K562 (cell line): Measurements from ENCODE around the gene CENPT. TPM values are rescaled to one million over a fixed set of nuclear protein-coding genes. Genes with fewer than 3 reads are reported as not detected.

ENCODE experiments used
- ATAC-seq: fragments of 200-7000 bp; cut with Tn5 transposase; 3 replicates; pipeline ENCODE4 v1.9.1; 2020; ENCODE audit warnings: moderate library complexity
- BruUV-seq: library from RNA; stranded (reverse); fragments of 400-500 nt; replicated peaks from 2 replicates; lab custom pipeline; 2021; lab: Mats Ljungman, UMichigan
- CTCF ChIA-PET: fragments of 300-600 bp; formaldehyde crosslinking; extraction: SDS; loops from one replicate; lab custom pipeline; 2021; ENCODE audit warnings: low intra/inter-chr PET ratio; lab: Yijun Ruan, JAX
- POLR2A ChIA-PET: fragments of 300-600, 350-650 bp; sonication (Branson Sonifier 250); formaldehyde crosslinking; extraction: SDS; loops from one replicate; lab custom pipeline; 2021; ENCODE audit warnings: antibody characterized with exemption, inconsistent platforms; lab: Yijun Ruan, JAX
- DNase-seq, 4 experiments: peaks; one replicate each; pipeline versions ENCODE4 v3.0.0 to v3.0.0-alpha.2; 2011 to 2018; ENCODE audit warnings: low spot score in 3 of 4, mixed read lengths in 3 of 4; ENCODE audit errors: extremely low read depth in 1 of 4
- FAIRE-seq: peaks from 2 replicates; lab custom pipeline; 2011; peaks lifted over from hg19 to GRCh38; lab: Jason Lieb, UNC
- H2AFZ ChIP-seq: 2 replicates; pipeline ENCODE4 v1.6.0; 2011; ENCODE audit warnings: low read depth, low read length, control low read depth, inconsistent platforms
- H3K27ac ChIP-seq: fragments of 200-600 bp; 3 replicates; pipeline ENCODE4 v1.8.0; 2011; ENCODE audit warnings: low read depth, mild to moderate bottlenecking, control low read depth, inconsistent platforms, low read length, moderate library complexity, mixed read lengths; ENCODE audit errors: extremely low read depth
- H3K27me3 ChIP-seq, 2 experiments: fragments of 300-600 bp in 1 of 2; 2 replicates in 1 of 2; 3 replicates in 1 of 2; pipeline versions ENCODE4 v1.6.0 to v1.8.0; 2011; ENCODE audit warnings: inconsistent platforms in 2 of 2, low read length in 2 of 2, mild to moderate bottlenecking in 1 of 2, mixed read lengths in 1 of 2, moderate library complexity in 1 of 2; ENCODE audit not compliant: control insufficient read depth in 2 of 2, insufficient read depth in 2 of 2
- H3K36me3 ChIP-seq: fragments of 300-600 bp; 3 replicates; pipeline ENCODE4 v1.8.0; 2011; ENCODE audit warnings: mild to moderate bottlenecking, low read length, inconsistent platforms; ENCODE audit not compliant: control insufficient read depth, insufficient read depth
- H3K4me1 ChIP-seq, 2 experiments: fragments of 200-600 bp in 1 of 2; replicated peaks in 1 of 2; 2 replicates in 1 of 2; 3 replicates in 1 of 2; pipeline versions ENCODE4 v1.5.1 to v1.8.0; 2011; ENCODE audit warnings: inconsistent platforms in 2 of 2, low read length in 2 of 2, mild to moderate bottlenecking in 1 of 2, mixed read lengths in 1 of 2, moderate library complexity in 1 of 2; ENCODE audit not compliant: control insufficient read depth in 2 of 2, insufficient read depth in 2 of 2
- H3K4me2 ChIP-seq: 2 replicates; pipeline ENCODE4 v1.6.1; 2011; ENCODE audit warnings: low read length, control low read depth, inconsistent platforms, mixed read lengths; ENCODE audit not compliant: insufficient read depth
- H3K4me3 ChIP-seq: fragments of 200-600 bp; sonication (generic), shearing (Covaris generic); 2 replicates; pipeline ENCODE4 v1.5.1; 2016; ENCODE audit warnings: control low read depth, inconsistent platforms
- H3K79me2 ChIP-seq: fragments of 200-600 bp; 3 replicates; pipeline ENCODE4 v1.8.0; 2011; ENCODE audit warnings: low read length, inconsistent platforms; ENCODE audit not compliant: control insufficient read depth, insufficient read depth
- H3K9ac ChIP-seq, 2 experiments: 2 replicates each; pipeline versions ENCODE4 v1.6.0 to v1.6.1; 2011; ENCODE audit warnings: low read depth in 2 of 2, low read length in 2 of 2, control low read depth in 1 of 2, inconsistent platforms in 1 of 2, mild to moderate bottlenecking in 1 of 2, mixed read lengths in 1 of 2; ENCODE audit not compliant: insufficient read depth in 1 of 2
- H3K9me1 ChIP-seq: one replicate; pipeline ENCODE4 v1.6.0; 2011; ENCODE audit warnings: inconsistent platforms, mild to moderate bottlenecking, low read length, moderate library complexity; ENCODE audit not compliant: control insufficient read depth, insufficient read depth
- H3K9me3 ChIP-seq: replicated peaks from 2 replicates; pipeline ENCODE4 v1.5.1; 2011; ENCODE audit warnings: low read depth, low read length, inconsistent platforms; ENCODE audit not compliant: control insufficient read depth, insufficient read depth
- H4K20me1 ChIP-seq: replicated peaks from 2 replicates; pipeline ENCODE4 v1.6.1; 2011; ENCODE audit warnings: low read length, inconsistent platforms, mixed read lengths; ENCODE audit not compliant: control insufficient read depth, insufficient read depth
- CTCF ChIP-seq, 3 experiments: IDR thresholded peaks in 2 of 3; conservative IDR thresholded peaks in 1 of 3; 2 replicates each; pipeline ENCODE4 v1.5.1; 2011 to 2012; ENCODE audit warnings: low read length in 3 of 3, mild to moderate bottlenecking in 3 of 3, control low read depth in 2 of 3, improper control_type of control experiment in 1 of 3, inconsistent platforms in 1 of 3, low read depth in 1 of 3, mixed read lengths in 1 of 3, moderate library complexity in 1 of 3; ENCODE audit not compliant: insufficient read depth in 2 of 3
- DPF2 ChIP-seq: fragments of 450-650 bp; IDR thresholded peaks from 2 replicates; pipeline ENCODE4 v1.6.1; 2016
- FOXM1 ChIP-seq, 2 experiments: fragments of 450-650 bp in 1 of 2; sonication (generic) in 1 of 2; formaldehyde crosslinking in 1 of 2; IDR thresholded peaks; 2 replicates each; pipeline versions ENCODE4 v1.6.1 to v1.9.0; 2017 to 2022; ENCODE audit warnings: low read depth in 2 of 2, mild to moderate bottlenecking in 2 of 2, missing genetic modification reagents in 1 of 2, moderate library complexity in 1 of 2
- GABPB2 ChIP-seq: fragments of 250-450 bp; sonication (Bioruptor Pico); conservative IDR thresholded peaks from 2 replicates; pipeline ENCODE4 v1.5.1; 2021; ENCODE audit warnings: mild to moderate bottlenecking
- HDAC8 ChIP-seq: fragments of 450-650 bp; IDR thresholded peaks from 2 replicates; pipeline ENCODE4 v1.6.1; 2016; ENCODE audit warnings: mild to moderate bottlenecking, missing genetic modification characterization, moderate library complexity, missing compliant biosample characterization
- HNRNPLL ChIP-seq: fragments of 200-400 bp; formaldehyde crosslinking; IDR thresholded peaks from 2 replicates; pipeline ENCODE4 v1.6.1; 2017; ENCODE audit warnings: low read length, low read depth, mild to moderate bottlenecking; ENCODE audit not compliant: poor library complexity, severe bottlenecking
- PML ChIP-seq: IDR thresholded peaks from 2 replicates; pipeline ENCODE4 v1.6.1; 2012; ENCODE audit warnings: low read length, inconsistent platforms
- SNAPC5 ChIP-seq: fragments of 250-450 bp; sonication (Bioruptor Pico); IDR thresholded peaks from 2 replicates; pipeline ENCODE4 v1.8.0; 2021; ENCODE audit warnings: moderate library complexity, mild to moderate bottlenecking, inconsistent platforms
- ZBTB33 ChIP-seq: sonication (generic); formaldehyde crosslinking; IDR thresholded peaks from 2 replicates; pipeline ENCODE4 v1.8.1; 2023; ENCODE audit warnings: mild to moderate bottlenecking, missing genetic modification reagents
- ZC3H11A ChIP-seq: IDR thresholded peaks from 2 replicates; pipeline ENCODE4 v1.6.1; 2012; ENCODE audit warnings: low read depth, low read length, improper control_type of control experiment
- ZNF134 ChIP-seq: fragments of 250-450 bp; sonication (Bioruptor Pico); conservative IDR thresholded peaks from 2 replicates; pipeline ENCODE4 v1.4.0; 2020
- ZNF217 ChIP-seq: sonication (generic); formaldehyde crosslinking; IDR thresholded peaks from 2 replicates; pipeline ENCODE4 v1.8.0; 2022; ENCODE audit warnings: mild to moderate bottlenecking, missing genetic modification reagents
- ZNF740 ChIP-seq, 3 experiments: fragments of 200-800 bp in 1 of 3; sonication (Bioruptor generic) in 1 of 3; sonication (generic) in 1 of 3; formaldehyde crosslinking in 1 of 3; IDR thresholded peaks; 2 replicates each; pipeline versions ENCODE4 v1.6.1 to v1.8.0; 2016 to 2022; ENCODE audit warnings: mild to moderate bottlenecking in 2 of 3, missing compliant biosample characterization in 2 of 3, missing genetic modification characterization in 2 of 3, missing genetic modification reagents in 1 of 3
- whole genome bisulfite sequencing: fragments of 100-300 bp; shearing (Covaris generic); methylation state at CpG from one replicate; pipeline ENCODE4 v1.1.6; 2016; ENCODE audit warnings: low coverage, mixed read lengths; ENCODE audit not compliant: insufficient coverage; ENCODE audit errors: missing lambda C conversion rate; 5-methylcytosine and 5-hydroxymethylcytosine counted together
- in situ Hi-C: fragments of 300-500 bp; cut with MboI; formaldehyde crosslinking; loops from 4 replicates; pipeline ENCODE4 v1.15.0; 2018; ENCODE audit warnings: inconsistent platforms, mixed read lengths
- intact Hi-C: fragments of 100-400 bp; cut with micrococcal nuclease; formaldehyde crosslinking; loops from 2 replicates; pipeline ENCODE4 v1.14.2; 2022
- polyA plus RNA-seq, 8 experiments: library from polyadenylated mRNA; depleted of rRNA in 4 of 8; stranded (reverse) in 5 of 8; unstranded in 3 of 8; fragments of >200 nt; fragmentation: Nextera tagmentation in 2 of 8; fragmentation: Illumina TruSeq in 1 of 8; extraction: Ambion mirVana in 2 of 8; extraction: Trizol in 1 of 8; gene quantifications; 2 replicates each; pipeline versions ENCODE4 v1.2.1 to v1.2.3, GENCODE V29; 2011 to 2014; ENCODE audit warnings: inconsistent platforms in 1 of 8, missing spikeins in 1 of 8
- total RNA-seq, 7 experiments: library from RNA; depleted of rRNA in 6 of 7; stranded (reverse); fragments of >200 nt in 6 of 7; fragmentation: Illumina TruSeq in 2 of 7; extraction: Trizol in 2 of 7; gene quantifications; 2 replicates each; pipeline versions ENCODE4 v1.2.1 to v1.2.3, GENCODE V29; 2011 to 2021; ENCODE audit warnings: low replicate concordance in 1 of 7

CENPT gene
- total and polyA plus RNA-seq, 9 of the 15 experiments (the other 6 are each of a cell fraction or from before 2014, with no cell fraction given) = 3.6 to 94.2 (median 44.1) TPM

- TF ChIP-seq SNAPC5 (CRISPR knock-in tag) = no peak
- no peak for TF ChIP-seq ZNF217
- TF ChIP-seq ZC3H11A = no peak
- TF ChIP-seq DPF2 = no peak
- no peak for TF ChIP-seq ZNF740 (CRISPR knock-in tag; IDR thresholded peaks at IDR 0.05)
- TF ChIP-seq ZNF740 (tag; IDR thresholded peaks at IDR 0.05) = no peak
- no peak for TF ChIP-seq FOXM1 (IDR thresholded peaks at IDR 0.05; ENCODE audit: low read depth)
- no peak for TF ChIP-seq FOXM1 (CRISPR knock-in tag; IDR thresholded peaks at IDR 0.05; ENCODE audit: low read depth)
- no peak for TF ChIP-seq ZNF134
These were observed 40.8 kb upstream of the CENPT start (continued) for GRCh38 chr16:67888331-67888730.

- in situ Hi-C loops = no loop called here
- H3K4me2 ChIP-seq = no peak overlapping the region
These were observed 38.9 kb upstream of the CENPT start for GRCh38 chr16:67886387-67886786.

More at GRCh38 chr16:67886387-67886786, 38.9 kb upstream of the CENPT start:
- peaks cover 18% of the 10 kb centered on the region for H4K20me1 ChIP-seq
- H3K4me3 ChIP-seq = no peak overlapping the region
- peaks cover 9 to 43% of the 10 kb centered on the region in 2 experiments; a peak in 4 of 5 replicates for H3K4me1 ChIP-seq
- no peak for TF ChIP-seq PML
- no peak for TF ChIP-seq HDAC8 (tag)
- peak; percentile 69 for TF ChIP-seq ZBTB33 (CRISPR knock-in tag)
- TF ChIP-seq GABPB2 = no peak
- peak in 1 of 3 experiments; percentile 40; a peak in 1 of 6 replicates for TF ChIP-seq CTCF (IDR thresholded peaks at IDR 0.05 in 2 of 3, conservative IDR thresholded peaks at IDR 0.05 in 1 of 3; ENCODE audit: insufficient read depth in 2 of 3, low read depth in 1 of 3, low read length in 3 of 3)
- no peak for TF ChIP-seq HNRNPLL
- H3K27ac ChIP-seq = no peak overlapping the region
- no peaks in the 10 kb centered on the region for H3K27me3 ChIP-seq
- H3K79me2 ChIP-seq = no peaks in the 10 kb centered on the region
- FAIRE-seq (no peak), ATAC-seq (no peak), DNase-seq (peak in 1 of 4 experiments; percentile 40)
- peaks cover 38% of the 10 kb centered on the region; the same call in 2 of the 3 replicates for H3K36me3 ChIP-seq
- BruUV-seq = no TSS peak
- H3K9me3 ChIP-seq = no peaks in the 10 kb centered on the region
- 74% methylated on average over 3 of the region's 5 CpGs for WGBS
- H3K9me1 ChIP-seq = no peaks in the 10 kb centered on the region
- ChIA-PET POLR2A (interaction anchor here (1.3 to 4.1 kb wide), 3 partner anchors 10 to 12 kb away, joined by 5 to 15 read pairs (median 7); partner anchors contain the start of gene EDC4), CTCF (no interaction called here)
- peak overlapping the region in 1 of 2 experiments; percentile 50; a peak in 2 of 4 replicates for H3K9ac ChIP-seq
- intact Hi-C loops = loop anchor here (10.0 kb wide), 1 partner anchor 158 kb away; no protein-coding TSS in a partner anchor
- H2AFZ ChIP-seq = no peak overlapping the region
